HG03135 (cell line): ENCODE results near the gene PLCE1.
"Not testable (repeated sequence)": the region's sequence is repeated elsewhere in the genome, so short reads cannot be mapped to it uniquely, and the experiment has no call there.

ENCODE experiments used
- ATAC-seq: cut with Tn5 transposase; IDR thresholded peaks from one replicate; pipeline ENCODE4 v1.9.1; 2021; ENCODE audit warnings: mild to moderate bottlenecking, moderate library complexity; ENCODE audit not compliant: unreplicated experiment

The PLCE1 gene

GRCh38 chr10:93993782-93994437, at the start of gene PLCE1:
Gene PLCE1 (plus strand): TSS chr10:93993931. CDS start chr10:94031047, 37,116 bp downstream.
- no peak for ATAC-seq

- no peak for ATAC-seq
These were observed 47.9 kb upstream of the PLCE1 start for GRCh38 chr10:93945819-93946218.

GRCh38 chr10:93947055-93947454, 46.7 kb upstream of the PLCE1 start:
- no peak for ATAC-seq

- ATAC-seq: no peak
These were observed 46.2 kb upstream of the PLCE1 start for GRCh38 chr10:93947524-93947923.

GRCh38 chr10:93951905-93952304, 41.8 kb upstream of the PLCE1 start:
- no peak for ATAC-seq

- ATAC-seq: no peak
These were observed 39.4 kb upstream of the PLCE1 start for GRCh38 chr10:93954299-93954698.

GRCh38 chr10:93954726-93955363, 38.9 kb upstream of the PLCE1 start:
- ATAC-seq: no peak

GRCh38 chr10:93958834-93959233, 34.9 kb upstream of the PLCE1 start:
- no peak for ATAC-seq

GRCh38 chr10:93960988-93961387, 32.7 kb upstream of the PLCE1 start:
- not testable (repeated sequence) for ATAC-seq

GRCh38 chr10:93962973-93963372, 30.8 kb upstream of the PLCE1 start:
- ATAC-seq: no peak

- no peak for ATAC-seq
These were observed 30.3 kb upstream of the PLCE1 start for GRCh38 chr10:93963434-93963833.

- no peak for ATAC-seq
These were observed 27.8 kb upstream of the PLCE1 start for GRCh38 chr10:93965911-93966310.

- no peak for ATAC-seq
These were observed 26.0 kb upstream of the PLCE1 start for GRCh38 chr10:93967756-93968155.

- ATAC-seq: no peak
These were observed 25.2 kb upstream of the PLCE1 start for GRCh38 chr10:93968540-93968945.

GRCh38 chr10:93970433-93971010, 23.2 kb upstream of the PLCE1 start:
- not testable (repeated sequence) for ATAC-seq

GRCh38 chr10:93973748-93974445, 19.8 kb upstream of the PLCE1 start:
- no peak for ATAC-seq

GRCh38 chr10:93977442-93977841, 16.3 kb upstream of the PLCE1 start:
- no peak for ATAC-seq

GRCh38 chr10:93980486-93980885, 13.2 kb upstream of the PLCE1 start:
- no peak for ATAC-seq

- ATAC-seq: no peak
These were observed 2.6 kb upstream of the PLCE1 start for GRCh38 chr10:93991114-93991513.

GRCh38 chr10:93991596-93992284, 2.0 kb upstream of the PLCE1 start:
- no peak for ATAC-seq

- ATAC-seq: no peak
These were observed 1.2 kb upstream of the PLCE1 start for GRCh38 chr10:93992400-93993030.
